GM12873 (cell line): Measurements from ENCODE around the gene MRPL55.

ENCODE experiments used
- TF ChIP-seq, protein P1 (sequence below): IDR thresholded peaks from 2 replicates; pipeline ENCODE4 v1.5.1; 2012; ENCODE audit warnings: low read depth, mild to moderate bottlenecking, moderate library complexity, low read length, control low read depth; ENCODE audit not compliant: insufficient read depth; ENCODE audit errors: missing control alignments

MRPL55 gene

DNA sequence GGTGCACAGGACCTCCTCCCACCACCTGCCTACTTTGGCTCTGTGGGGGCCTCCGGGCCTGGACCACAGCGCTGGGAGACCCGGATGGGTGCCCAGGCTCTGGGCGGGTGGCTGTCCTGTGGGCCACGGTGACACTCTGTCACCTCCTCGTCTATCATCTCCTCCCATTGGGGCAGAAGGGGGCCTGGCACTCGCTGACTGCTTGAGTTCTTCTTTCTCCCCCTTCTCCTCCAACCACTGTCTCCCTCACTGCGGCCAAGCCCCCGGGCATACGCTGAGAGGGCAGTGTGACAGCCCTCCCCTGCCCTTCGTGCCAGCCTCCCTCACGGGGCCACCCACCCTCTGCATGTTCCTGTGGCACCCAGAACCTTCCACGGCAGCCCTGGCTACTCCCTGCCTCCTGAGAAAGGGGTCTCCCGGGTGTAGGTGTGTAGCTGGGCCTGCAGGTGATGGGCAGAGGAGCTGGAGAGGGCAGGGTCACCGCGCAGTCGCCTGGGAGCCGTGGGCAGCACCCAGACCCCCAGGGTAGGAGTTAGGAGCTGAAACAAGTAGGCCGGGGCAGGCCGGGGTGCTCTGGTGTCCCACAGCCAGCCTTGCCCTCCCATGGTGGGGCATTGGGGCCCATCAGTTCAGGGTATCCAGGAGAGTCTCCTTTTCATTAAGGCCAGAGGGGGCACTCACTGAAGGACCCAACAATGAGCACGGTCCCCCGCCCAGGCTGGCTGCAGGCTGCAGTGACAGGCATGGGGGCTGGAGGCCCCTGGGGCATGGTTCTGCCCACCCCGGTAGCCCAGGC lies 35.8 kb downstream of the MRPL55 start:
- TF ChIP-seq, protein P1, sequence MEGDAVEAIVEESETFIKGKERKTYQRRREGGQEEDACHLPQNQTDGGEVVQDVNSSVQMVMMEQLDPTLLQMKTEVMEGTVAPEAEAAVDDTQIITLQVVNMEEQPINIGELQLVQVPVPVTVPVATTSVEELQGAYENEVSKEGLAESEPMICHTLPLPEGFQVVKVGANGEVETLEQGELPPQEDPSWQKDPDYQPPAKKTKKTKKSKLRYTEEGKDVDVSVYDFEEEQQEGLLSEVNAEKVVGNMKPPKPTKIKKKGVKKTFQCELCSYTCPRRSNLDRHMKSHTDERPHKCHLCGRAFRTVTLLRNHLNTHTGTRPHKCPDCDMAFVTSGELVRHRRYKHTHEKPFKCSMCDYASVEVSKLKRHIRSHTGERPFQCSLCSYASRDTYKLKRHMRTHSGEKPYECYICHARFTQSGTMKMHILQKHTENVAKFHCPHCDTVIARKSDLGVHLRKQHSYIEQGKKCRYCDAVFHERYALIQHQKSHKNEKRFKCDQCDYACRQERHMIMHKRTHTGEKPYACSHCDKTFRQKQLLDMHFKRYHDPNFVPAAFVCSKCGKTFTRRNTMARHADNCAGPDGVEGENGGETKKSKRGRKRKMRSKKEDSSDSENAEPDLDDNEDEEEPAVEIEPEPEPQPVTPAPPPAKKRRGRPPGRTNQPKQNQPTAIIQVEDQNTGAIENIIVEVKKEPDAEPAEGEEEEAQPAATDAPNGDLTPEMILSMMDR = no peak

DNA sequence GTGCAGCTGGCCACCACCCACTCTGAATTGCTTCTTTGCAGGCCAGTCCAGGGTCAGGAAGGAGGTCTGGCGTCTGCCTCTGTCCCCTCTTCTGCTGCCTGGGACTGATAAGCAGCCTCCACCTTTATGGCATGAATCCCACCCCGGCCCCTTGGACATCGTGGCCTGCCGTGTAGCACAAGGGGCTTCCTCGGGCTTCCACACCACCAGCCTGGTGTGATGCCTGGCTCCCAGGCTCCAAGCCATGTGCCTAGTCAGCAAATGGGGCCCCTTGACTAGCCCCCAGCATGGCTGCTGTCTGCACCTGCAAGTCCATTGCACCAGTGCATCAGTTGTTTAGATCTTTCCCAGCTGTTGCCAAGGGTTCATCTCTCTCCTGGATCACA lies 36.4 kb downstream of the MRPL55 start:
- TF ChIP-seq, protein P1 = no peak

DNA sequence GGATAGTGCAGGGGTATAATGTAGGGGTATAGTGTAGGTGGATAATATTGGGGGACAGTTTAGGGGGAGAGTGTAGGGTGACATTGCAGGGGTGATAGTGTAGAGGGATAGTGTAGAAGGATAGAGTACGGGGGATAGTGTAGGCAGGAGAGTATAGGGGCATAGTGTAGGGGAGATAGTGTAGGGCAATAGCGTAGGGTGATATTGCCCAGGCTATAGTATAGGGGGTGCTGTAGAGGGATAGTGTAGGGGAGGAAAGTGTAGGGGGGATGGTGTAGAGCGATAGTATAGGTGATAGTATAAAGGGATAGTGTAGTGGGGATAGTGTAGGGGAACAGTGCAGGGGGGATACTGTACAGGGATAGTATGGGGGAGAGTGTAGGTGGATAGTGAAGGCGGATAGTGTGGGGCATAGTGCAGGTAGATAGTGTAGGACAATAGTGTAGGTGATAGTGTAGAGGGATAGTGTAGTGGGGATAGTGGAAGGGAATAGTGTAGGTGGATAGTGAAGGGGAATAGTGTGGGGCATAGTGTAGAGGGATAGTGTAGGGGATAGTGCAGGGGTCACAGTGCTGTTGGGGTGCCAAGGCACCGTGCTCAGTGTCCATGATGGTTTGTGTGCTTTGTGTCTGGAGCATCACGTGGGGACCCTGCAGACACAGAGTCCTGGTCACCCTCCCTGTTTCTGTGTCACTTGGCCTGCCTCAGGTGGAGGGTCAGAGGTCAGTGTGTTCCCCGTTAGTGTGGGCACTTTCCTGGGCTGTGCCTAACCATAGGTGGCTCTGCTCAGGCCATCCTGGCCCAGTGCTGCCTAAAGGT lies 37.1 kb downstream of the MRPL55 start:
- TF ChIP-seq, protein P1 = no peak

DNA sequence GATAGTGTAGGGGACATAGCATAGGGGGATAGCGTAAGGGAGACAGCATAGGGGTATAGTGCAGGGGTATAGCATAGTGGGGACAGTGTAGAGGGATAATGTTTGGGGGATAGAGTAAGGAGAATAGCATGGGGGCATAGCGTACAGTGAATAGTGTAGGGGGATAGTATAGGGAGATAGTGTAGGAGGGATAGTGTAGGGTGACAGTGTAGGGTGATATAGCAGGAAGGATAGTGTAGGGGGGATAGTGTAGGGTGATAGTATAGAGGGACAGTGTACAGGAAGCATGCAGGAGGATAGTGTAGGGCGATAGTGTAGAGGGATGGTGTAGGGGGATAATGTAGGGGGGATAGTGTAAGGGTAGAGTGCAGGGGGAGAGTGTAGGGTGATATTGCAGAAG lies 38.2 kb downstream of the MRPL55 start:
- TF ChIP-seq, protein P1 = no peak

DNA sequence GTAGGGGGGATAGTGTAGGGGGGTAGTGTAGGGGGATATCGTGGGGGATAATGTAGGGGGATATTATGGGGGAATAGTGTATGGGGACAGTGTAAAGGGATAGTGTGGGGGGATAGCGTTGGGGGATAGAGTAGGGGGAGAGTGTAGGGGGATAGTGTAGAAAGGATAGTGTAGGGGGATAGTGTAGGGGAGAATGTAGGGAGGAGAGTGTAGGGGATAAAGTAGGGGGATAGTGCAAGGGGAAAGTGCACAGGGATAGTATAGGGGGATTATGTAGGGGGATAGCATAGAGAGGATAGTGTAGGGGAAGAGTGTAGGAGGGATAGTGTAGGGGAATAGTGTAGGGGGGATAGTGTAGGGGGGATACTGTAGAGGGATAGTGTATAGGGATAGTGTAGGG lies 38.9 kb downstream of the MRPL55 start:
- TF ChIP-seq, protein P1 = no peak

DNA sequence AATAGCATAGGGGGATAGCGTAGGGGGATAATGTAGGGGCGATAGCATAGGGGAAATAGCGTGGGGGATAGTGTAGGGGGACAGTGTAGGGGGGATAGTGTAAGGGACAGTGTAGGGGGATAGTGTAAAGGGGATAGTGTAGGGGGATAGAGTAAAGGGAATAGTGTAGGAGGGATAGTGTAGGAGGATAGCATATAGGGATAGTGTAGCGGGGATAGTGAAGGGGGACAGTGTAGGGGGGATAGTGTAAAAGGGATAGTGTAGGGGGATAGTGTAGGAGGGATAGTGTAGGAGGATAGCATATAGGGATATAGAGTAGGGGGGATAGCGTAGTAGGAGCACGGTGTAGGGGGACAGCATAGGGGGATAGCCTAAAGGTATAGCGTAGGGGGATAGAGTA lies 40.7 kb downstream of the MRPL55 start:
- TF ChIP-seq, protein P1 = no peak

DNA sequence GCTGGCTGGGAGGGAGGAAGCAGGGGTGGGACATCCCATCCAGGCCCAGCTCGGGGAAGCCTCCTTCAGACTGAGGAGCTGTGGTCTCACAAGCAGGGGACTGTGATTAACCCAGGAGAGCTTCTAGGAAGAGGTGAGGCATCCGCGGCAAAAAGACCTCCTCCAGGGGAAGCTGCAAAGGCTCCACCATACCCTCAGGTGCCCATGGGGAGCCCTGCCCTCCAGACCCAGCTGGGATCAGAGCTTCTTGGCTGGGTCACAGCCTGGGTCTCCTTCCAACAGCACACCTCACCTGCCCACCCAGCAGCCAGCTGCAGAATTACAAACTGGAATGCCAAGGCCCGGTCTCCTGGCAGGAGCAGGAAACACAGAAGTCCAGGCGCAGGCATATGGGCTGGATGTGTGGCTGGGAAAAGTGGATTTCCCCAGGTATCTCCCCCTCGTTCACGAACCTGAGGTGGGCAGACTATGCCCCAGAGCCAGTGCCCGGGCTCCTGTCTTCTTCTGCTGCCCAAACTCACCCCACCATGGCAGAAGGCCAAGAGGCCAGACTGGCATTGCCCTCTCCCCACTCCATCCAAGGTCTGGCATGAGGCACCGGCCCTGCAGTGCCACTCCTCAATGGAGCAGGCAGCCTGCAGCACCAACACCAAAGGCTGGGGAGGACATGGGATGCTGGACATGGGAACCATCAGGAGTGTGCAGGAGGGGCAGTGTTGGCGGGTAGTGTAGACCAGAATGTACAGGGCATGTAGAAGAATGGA lies 42.0 kb downstream of the MRPL55 start:
- TF ChIP-seq, protein P1 = no peak
